H1 (cell line): ENCODE data around the gene MYRIP. TPM values are rescaled to one million over a fixed set of nuclear protein-coding genes. Genes with fewer than 3 reads are reported as not detected.
A peak's percentile ranks its signal among the peaks of the same experiment; 100 is the strongest.

Experiments
- CTCF ChIA-PET: fragments of 300-600 bp; sonication (Branson Sonifier 250); formaldehyde crosslinking; loops from one replicate; lab custom pipeline; 2021; ENCODE audit not compliant: partially characterized antibody; lab: Charles Lee
- POLR2A ChIA-PET: fragments of 300-600 bp; sonication (Branson Sonifier 250); formaldehyde crosslinking; loops from one replicate; lab custom pipeline; 2021; ENCODE audit warnings: inconsistent platforms; ENCODE audit not compliant: partially characterized antibody; lab: Charles Lee
- DNase-seq, 2 experiments: peaks; one replicate each; pipeline versions ENCODE4 v3.0.0 to v3.0.0-alpha.2; 2010 to 2022; ENCODE audit warnings: low spot score in 2 of 2, low read depth in 1 of 2, mixed read lengths in 1 of 2
- FAIRE-seq: peaks from 2 replicates; lab custom pipeline; 2011; peaks lifted over from hg19 to GRCh38; lab: Jason Lieb, UNC
- H2AFZ ChIP-seq: 2 replicates; pipeline ENCODE4 v1.8.1; 2012; ENCODE audit warnings: low read length, inconsistent platforms
- H2AK5ac ChIP-seq: 2 replicates; pipeline ENCODE4 v1.6.1; 2013; ENCODE audit warnings: low read depth, low read length
- H2BK120ac ChIP-seq: replicated peaks from 2 replicates; pipeline ENCODE3; 2013; ENCODE audit warnings: low read depth, low read length, inconsistent platforms
- H2BK12ac ChIP-seq: 2 replicates; pipeline ENCODE4 v1.6.1; 2013; ENCODE audit warnings: low read depth, low read length
- H2BK15ac ChIP-seq: 2 replicates; pipeline ENCODE4 v1.6.1; 2013; ENCODE audit warnings: low read length
- H2BK20ac ChIP-seq: 2 replicates; pipeline ENCODE4 v1.6.1; 2013; ENCODE audit warnings: low read length
- H2BK5ac ChIP-seq: 2 replicates; pipeline ENCODE4 v1.6.1; 2013; ENCODE audit warnings: low read depth, low read length
- H3K14ac ChIP-seq: 2 replicates; pipeline ENCODE4 v1.6.1; 2013; ENCODE audit warnings: inconsistent platforms; ENCODE audit not compliant: insufficient read length
- H3K18ac ChIP-seq: 2 replicates; pipeline ENCODE4 v1.6.1; 2013; ENCODE audit warnings: low read length; ENCODE audit errors: extremely low read depth
- H3K23ac ChIP-seq: 2 replicates; pipeline ENCODE4 v1.6.1; 2013; ENCODE audit warnings: inconsistent platforms; ENCODE audit not compliant: insufficient read length
- H3K23me2 ChIP-seq: 2 replicates; pipeline ENCODE4 v1.6.1; 2013; ENCODE audit warnings: low read depth, low read length
- H3K27ac ChIP-seq: 2 replicates; pipeline ENCODE4 v1.6.1; 2011; ENCODE audit warnings: low read depth, low read length, inconsistent platforms
- H3K27me3 ChIP-seq, 4 experiments: replicated peaks in 1 of 4; 1 replicate in 1 of 4; 2 replicates in 3 of 4; pipeline versions ENCODE4 v1.6.1 to v1.8.1; 2011 to 2013; ENCODE audit warnings: low read length in 3 of 4, mild to moderate bottlenecking in 3 of 4, inconsistent platforms in 2 of 4, mixed read lengths in 2 of 4, moderate library complexity in 1 of 4; ENCODE audit not compliant: control insufficient read depth in 3 of 4, insufficient read depth in 3 of 4; ENCODE audit errors: extremely low read depth in 1 of 4
- H3K36me3 ChIP-seq, 4 experiments: 2 replicates each; pipeline versions ENCODE4 v1.6.1 to v1.8.1; 2011 to 2013; ENCODE audit warnings: mild to moderate bottlenecking in 4 of 4, low read length in 3 of 4, moderate library complexity in 2 of 4, control low read depth in 1 of 4, inconsistent platforms in 1 of 4; ENCODE audit not compliant: insufficient read depth in 4 of 4, control insufficient read depth in 2 of 4
- H3K4ac ChIP-seq: replicated peaks from 2 replicates; pipeline ENCODE3; 2013; ENCODE audit warnings: low read length, low read depth, mixed read lengths, inconsistent platforms; ENCODE audit not compliant: insufficient read length
- H3K4me1 ChIP-seq, 4 experiments: replicated peaks in 1 of 4; 1 replicate in 1 of 4; 2 replicates in 3 of 4; pipeline versions ENCODE4 v1.6.1 to v1.8.1; 2011 to 2013; ENCODE audit warnings: low read length in 3 of 4, inconsistent platforms in 2 of 4, mixed read lengths in 1 of 4; ENCODE audit not compliant: insufficient read depth in 4 of 4, control insufficient read depth in 3 of 4
- H3K4me2 ChIP-seq, 2 experiments: 2 replicates each; pipeline versions ENCODE4 v1.6.1 to v1.8.1; 2011 to 2013; ENCODE audit warnings: low read depth in 2 of 2, low read length in 2 of 2, control low read depth in 1 of 2, inconsistent platforms in 1 of 2, mild to moderate bottlenecking in 1 of 2; ENCODE audit not compliant: insufficient read depth in 1 of 2
- H3K4me3 ChIP-seq, 4 experiments: fragments of 200-600, 300-600 bp in 1 of 4; sonication (generic), shearing (Covaris generic), sonication (Bioruptor Twin) in 1 of 4; 2 replicates each; pipeline versions ENCODE4 v1.5.1 to v1.8.1; 2011 to 2016; ENCODE audit warnings: low read length in 4 of 4, low read depth in 3 of 4, control low read depth in 2 of 4, inconsistent platforms in 2 of 4, mild to moderate bottlenecking in 2 of 4, mixed read lengths in 1 of 4, moderate library complexity in 1 of 4; ENCODE audit not compliant: insufficient read depth in 2 of 4; ENCODE audit errors: extremely low read depth in 1 of 4
- H3K56ac ChIP-seq: replicated peaks from 2 replicates; pipeline ENCODE3; 2013; ENCODE audit warnings: low read depth, mild to moderate bottlenecking, mixed read lengths, low read length, inconsistent platforms; ENCODE audit not compliant: insufficient read length
- H3K79me1 ChIP-seq: 2 replicates; pipeline ENCODE4 v1.6.1; 2013; ENCODE audit warnings: low read depth, low read length, control low read depth
- H3K79me2 ChIP-seq, 2 experiments: 2 replicates each; pipeline versions ENCODE4 v1.6.1 to v1.8.1; 2012 to 2013; ENCODE audit warnings: low read length in 2 of 2, mild to moderate bottlenecking in 2 of 2, inconsistent platforms in 1 of 2; ENCODE audit not compliant: insufficient read depth in 2 of 2, control insufficient read depth in 1 of 2
- H3K9ac ChIP-seq, 4 experiments: replicated peaks in 1 of 4; 1 replicate in 1 of 4; 2 replicates in 3 of 4; pipeline versions ENCODE4 v1.6.1 to v1.8.1; 2011 to 2013; ENCODE audit warnings: low read depth in 3 of 4, low read length in 3 of 4, control low read depth in 2 of 4, mild to moderate bottlenecking in 2 of 4, moderate library complexity in 2 of 4, inconsistent platforms in 1 of 4; ENCODE audit errors: extremely low read depth in 1 of 4
- H3K9me3 ChIP-seq, 2 experiments: 2 replicates each; pipeline versions ENCODE4 v1.6.1 to v1.8.1; 2012 to 2013; ENCODE audit warnings: mild to moderate bottlenecking in 2 of 2, moderate library complexity in 2 of 2, control low read depth in 1 of 2, inconsistent platforms in 1 of 2, low read depth in 1 of 2, low read length in 1 of 2, mixed read lengths in 1 of 2; ENCODE audit not compliant: insufficient read depth in 2 of 2
- H4K20me1 ChIP-seq, 2 experiments: replicated peaks in 1 of 2; 2 replicates each; pipeline versions ENCODE3 to v1.8.1; 2011 to 2013; ENCODE audit warnings: inconsistent platforms in 2 of 2, low read length in 2 of 2, mild to moderate bottlenecking in 1 of 2; ENCODE audit not compliant: insufficient read depth in 2 of 2, control insufficient read depth in 1 of 2
- H4K5ac ChIP-seq: 2 replicates; pipeline ENCODE4 v1.6.1; 2013; ENCODE audit warnings: low read length, low read depth, mixed read lengths, inconsistent platforms; ENCODE audit not compliant: insufficient read length
- H4K8ac ChIP-seq: 2 replicates; pipeline ENCODE4 v1.8.0; 2013; ENCODE audit warnings: mild to moderate bottlenecking, moderate library complexity, low read length, inconsistent platforms; ENCODE audit not compliant: insufficient read depth; ENCODE audit errors: extremely low read depth
- H4K91ac ChIP-seq: replicated peaks from 2 replicates; pipeline ENCODE3; 2013; ENCODE audit warnings: low read length, mixed read lengths, inconsistent platforms; ENCODE audit not compliant: insufficient read length
- CEBPB ChIP-seq: IDR thresholded peaks from 2 replicates; pipeline ENCODE4 v1.6.1; 2012; ENCODE audit warnings: low read depth, low read length
- POLR2A ChIP-seq, 2 experiments: IDR thresholded peaks; 1 replicate in 1 of 2; 2 replicates in 1 of 2; pipeline ENCODE4 v1.6.1; 2011; ENCODE audit warnings: low read depth in 2 of 2, low read length in 2 of 2, mild to moderate bottlenecking in 2 of 2; ENCODE audit errors: control extremely low read depth in 1 of 2
- WGBS, 2 experiments: shearing (Covaris generic) in 1 of 2; methylation state at CpG; one replicate each; pipeline versions ENCODE4 v1.1.6 to v1.1.7; 2013 to 2015; ENCODE audit warnings: low lambda C conversion rate in 2 of 2, mixed read lengths in 2 of 2, inconsistent platforms in 1 of 2, low coverage in 1 of 2, missing lambda C conversion rate in 1 of 2; ENCODE audit not compliant: insufficient replicate concordance in 2 of 2, insufficient coverage in 1 of 2, insufficient read length in 1 of 2; ENCODE audit errors: extremely low coverage in 1 of 2, missing lambda C conversion rate in 1 of 2; 5-methylcytosine and 5-hydroxymethylcytosine counted together
- polyA plus RNA-seq, 7 experiments: library from polyadenylated mRNA; depleted of rRNA in 3 of 7; stranded (reverse) in 5 of 7; unstranded in 2 of 7; fragments of >200 nt in 5 of 7; fragments of 200-250 nt in 2 of 7; gene quantifications; 1 replicate in 5 of 7; 2 replicates in 1 of 7; 4 replicates in 1 of 7; pipeline versions ENCODE4 v1.2.1 to v1.2.3, GENCODE V29; 2011 to 2013; ENCODE audit warnings: missing spikeins in 2 of 7, mixed read lengths in 2 of 7
- total RNA-seq: library from RNA; stranded (reverse); fragmentation: NEBNext Ultra II Directional; extraction: Animal tissue kit (Norgen Biotek cat#: 25700); gene quantifications from 2 replicates; pipeline ENCODE4 v1.2.1, GENCODE V29; 2021
- TF ChIP-seq, protein P1 (sequence below), 3 experiments: IDR thresholded peaks; 1 replicate in 2 of 3; 2 replicates in 1 of 3; pipeline versions ENCODE4 v1.5.1 to v1.6.1; 2011; ENCODE audit warnings: low read length in 3 of 3, mild to moderate bottlenecking in 3 of 3, inconsistent platforms in 2 of 3, low read depth in 1 of 3, moderate library complexity in 1 of 3; ENCODE audit not compliant: insufficient read depth in 1 of 3; ENCODE audit errors: control extremely low read depth in 1 of 3

Gene MYRIP
- total and polyA plus RNA-seq, 2 of the 8 experiments (the other 6 are each of a cell fraction or from before 2014, with no cell fraction given) = 0.54 to 4.3 TPM

DNA sequence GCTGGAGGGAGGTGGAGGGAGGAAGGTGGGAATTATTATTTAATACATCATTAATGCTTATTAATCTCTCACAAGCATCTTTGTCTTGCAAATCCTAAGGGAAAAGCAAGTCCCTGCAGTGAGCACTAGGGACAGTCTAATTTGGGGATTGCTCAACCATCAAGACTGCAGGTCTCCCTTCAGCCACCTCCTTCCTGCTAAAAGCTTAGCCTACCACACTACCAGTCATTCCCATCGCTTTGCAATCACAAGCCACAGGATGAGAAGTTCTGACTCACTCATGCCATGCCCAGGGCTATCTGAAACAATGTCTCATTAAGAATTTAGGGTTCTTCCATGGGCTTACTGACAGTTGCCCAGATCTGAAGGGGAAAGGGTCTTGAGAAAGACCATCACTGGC, 449.1 kb downstream of the MYRIP start:
- peak; percentile 72 for FAIRE-seq
- Histone ChIP-seq H3K14ac (no peak overlapping the region), H3K4me1 (peaks cover 0 to 3% (median 0%) of the 10 kb centered on the region in 4 experiments; a peak in 1 of 7 replicates), H3K9ac (no peak overlapping the region), H4K91ac (no peak overlapping the region), H3K27ac (no peak overlapping the region), H4K8ac (no peak overlapping the region), H4K20me1 (peaks cover 0 to 1% of the 10 kb centered on the region in 2 experiments), H3K36me3 (no peaks in the 10 kb centered on the region), H3K27me3 (no peaks in the 10 kb centered on the region), H3K23ac (no peak overlapping the region), H3K56ac (no peak overlapping the region), H4K5ac (no peak overlapping the region), H2AK5ac (no peak overlapping the region), H2BK5ac (no peak overlapping the region), H3K23me2 (no peaks in the 10 kb centered on the region), H3K79me2 (no peaks in the 10 kb centered on the region), H2BK120ac (no peak overlapping the region), H3K4me2 (no peak overlapping the region), H2BK12ac (no peak overlapping the region), H3K4ac (no peak overlapping the region), H3K79me1 (no peaks in the 10 kb centered on the region), H3K9me3 (no peaks in the 10 kb centered on the region), H2AFZ (no peak overlapping the region), H2BK15ac (no peak overlapping the region), H3K18ac (no peak overlapping the region), H3K4me3 (no peak overlapping the region), H2BK20ac (no peak overlapping the region)
- ChIA-PET CTCF (interaction anchor here (1.2 to 1.7 kb wide), 5 partner anchors 10 to 80 kb away, joined by 3 to 5 read pairs (median 4); no protein-coding TSS in a partner anchor), POLR2A (no interaction called here)
- TF ChIP-seq POLR2A (IDR thresholded peaks at IDR 0.05; ENCODE audit: control extremely low read depth in 1 of 2, low read depth in 2 of 2, low read length in 2 of 2) (no peak), CEBPB (peak; percentile 89)
- TF ChIP-seq, protein P1, sequence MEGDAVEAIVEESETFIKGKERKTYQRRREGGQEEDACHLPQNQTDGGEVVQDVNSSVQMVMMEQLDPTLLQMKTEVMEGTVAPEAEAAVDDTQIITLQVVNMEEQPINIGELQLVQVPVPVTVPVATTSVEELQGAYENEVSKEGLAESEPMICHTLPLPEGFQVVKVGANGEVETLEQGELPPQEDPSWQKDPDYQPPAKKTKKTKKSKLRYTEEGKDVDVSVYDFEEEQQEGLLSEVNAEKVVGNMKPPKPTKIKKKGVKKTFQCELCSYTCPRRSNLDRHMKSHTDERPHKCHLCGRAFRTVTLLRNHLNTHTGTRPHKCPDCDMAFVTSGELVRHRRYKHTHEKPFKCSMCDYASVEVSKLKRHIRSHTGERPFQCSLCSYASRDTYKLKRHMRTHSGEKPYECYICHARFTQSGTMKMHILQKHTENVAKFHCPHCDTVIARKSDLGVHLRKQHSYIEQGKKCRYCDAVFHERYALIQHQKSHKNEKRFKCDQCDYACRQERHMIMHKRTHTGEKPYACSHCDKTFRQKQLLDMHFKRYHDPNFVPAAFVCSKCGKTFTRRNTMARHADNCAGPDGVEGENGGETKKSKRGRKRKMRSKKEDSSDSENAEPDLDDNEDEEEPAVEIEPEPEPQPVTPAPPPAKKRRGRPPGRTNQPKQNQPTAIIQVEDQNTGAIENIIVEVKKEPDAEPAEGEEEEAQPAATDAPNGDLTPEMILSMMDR (IDR thresholded peaks at IDR 0.05; ENCODE audit: control extremely low read depth in 1 of 3, insufficient read depth in 1 of 3, low read depth in 1 of 3, low read length in 3 of 3) = peak in 1 of 3 experiments; percentile 42; a peak in 1 of 4 replicates
- 100% methylated on average over 1 of the region's 1 CpG; no CpG with 5 or more reads in 1 of the 2 experiments for WGBS, 2 experiments
- DNase-seq = peak in 1 of 2 experiments; percentile 23
